ENCODE data around the gene TTC32. TPM values are rescaled to one million over a fixed set of nuclear protein-coding genes. Genes with fewer than 3 reads are reported as not detected.

Gene TTC32
- total RNA-seq, 1 experiment from 2014 or later: 9.9 TPM

GRCh38 chr2:19868701-19869580, 32.8 kb downstream of the TTC32 start:
- ChIA-PET CTCF (no interaction called here), POLR2A (no interaction called here)
- H3K27me3 Mint-ChIP-seq (ENCODE audit: low read depth): peaks cover 43% of the 10 kb centered on the region
- H3K4me3 Mint-ChIP-seq: peak overlapping the region; percentile 78
- peaks cover 7% of the 10 kb centered on the region; the same call in 1 of the 2 replicates for H3K4me1 Mint-ChIP-seq
- peak; percentile 62 for DNase-seq (ENCODE audit: low spot score)
- H3K36me3 Mint-ChIP-seq: no peaks in the 10 kb centered on the region
- no peaks in the 10 kb centered on the region for H3K9me3 Mint-ChIP-seq
- peak; percentile 73 for ATAC-seq
- no peak overlapping the region for H3K27ac Mint-ChIP-seq
- TF ChIP-seq MAX (CRISPR knock-in tag; IDR thresholded peaks at IDR 0.05) (peak; percentile 77; the same call in 1 of the 2 replicates), USF1 (CRISPR knock-in tag; IDR thresholded peaks at IDR 0.05) (peak; percentile 60; the same call in 1 of the 2 replicates), CBFB (CRISPR knock-in tag; IDR thresholded peaks at IDR 0.05; ENCODE audit: low read depth) (no peak), SP1 (CRISPR knock-in tag; conservative IDR thresholded peaks at IDR 0.05) (peak; percentile 70), CREB1 (CRISPR knock-in tag; IDR thresholded peaks at IDR 0.05) (0 out of 2 replicates have a peak, but pooled peaks have one; percentile 31), FOXP1 (CRISPR knock-in tag; IDR thresholded peaks at IDR 0.05; ENCODE audit: borderline replicate concordance) (peak; percentile 51; the same call in 1 of the 2 replicates), E2F5 (CRISPR knock-in tag; IDR thresholded peaks at IDR 0.05) (0 out of 2 replicates have a peak, but pooled peaks have one; percentile 30), USF2 (CRISPR knock-in tag; IDR thresholded peaks at IDR 0.05) (no peak), ATF2 (CRISPR knock-in tag; IDR thresholded peaks at IDR 0.05; ENCODE audit: borderline replicate concordance, low read depth) (no peak)

- Mint-ChIP-seq H3K4me1 (peaks cover 10% of the 10 kb centered on the region; the same call in 1 of the 2 replicates), H3K36me3 (no peaks in the 10 kb centered on the region), H3K27me3 (ENCODE audit: low read depth) (peaks cover 46% of the 10 kb centered on the region), H3K27ac (no peak overlapping the region), H3K9me3 (no peaks in the 10 kb centered on the region), H3K4me3 (peak overlapping the region; percentile 78)
- ChIA-PET POLR2A (no interaction called here), CTCF (no interaction called here)
- ATAC-seq (no peak), DNase-seq (ENCODE audit: low spot score) (no peak)
- TF ChIP-seq OVOL2 (CRISPR knock-in tag; IDR thresholded peaks at IDR 0.05; ENCODE audit: borderline replicate concordance) (no peak), CREB1 (CRISPR knock-in tag; IDR thresholded peaks at IDR 0.05) (no peak), PRRX2 (CRISPR knock-in tag; IDR thresholded peaks at IDR 0.05) (no peak), ZNF138 (CRISPR knock-in tag; conservative IDR thresholded peaks at IDR 0.05) (no peak), JAZF1 (CRISPR knock-in tag; IDR thresholded peaks at IDR 0.05) (no peak), TEAD1 (CRISPR knock-in tag; IDR thresholded peaks at IDR 0.05) (no peak), TP53 (CRISPR knock-in tag; IDR thresholded peaks at IDR 0.05) (no peak), ZSCAN18 (CRISPR knock-in tag; IDR thresholded peaks at IDR 0.05) (no peak), JUN (CRISPR knock-in tag; IDR thresholded peaks at IDR 0.05) (no peak), AFF4 (CRISPR knock-in tag; IDR thresholded peaks at IDR 0.05; ENCODE audit: borderline replicate concordance) (no peak), HMGXB4 (CRISPR knock-in tag; IDR thresholded peaks at IDR 0.05) (no peak), EMX1 (CRISPR knock-in tag; IDR thresholded peaks at IDR 0.05) (no peak), FOXP1 (CRISPR knock-in tag; IDR thresholded peaks at IDR 0.05; ENCODE audit: borderline replicate concordance) (no peak), NFATC4 (CRISPR knock-in tag; IDR thresholded peaks at IDR 0.05) (no peak)
Observed at GRCh38 chr2:19868224-19868623, 33.6 kb downstream of the TTC32 start.
